Caki2 (cell line): ENCODE data around the gene VTCN1. TPM values are rescaled to one million over a fixed set of nuclear protein-coding genes. Genes with fewer than 3 reads are reported as not detected.
"Not testable (repeated sequence)": the region's sequence is repeated elsewhere in the genome, so short reads cannot be mapped to it uniquely, and the experiment has no call there.

Experiments used
- DNase-seq: peaks from one replicate; pipeline ENCODE4 v3.0.0-alpha.2; 2015; ENCODE audit warnings: low read depth
- in situ Hi-C: cut with HindIII; loops from 2 replicates; pipeline ENCODE4 v1.10.0; 2016; ENCODE audit warnings: low sequenced_read_pairs, low pct_unique_long_range_greater_than_20kb, mixed read lengths
- total RNA-seq: library from RNA; depleted of rRNA; stranded (reverse); fragments of >200 nt; shearing (Covaris generic); gene quantifications from 2 replicates; pipeline ENCODE4 v1.2.3, GENCODE V29; 2014; ENCODE audit warnings: low replicate concordance

Gene VTCN1
- total RNA-seq, 1 experiment from 2014 or later, result 1.3 TPM

DNA sequence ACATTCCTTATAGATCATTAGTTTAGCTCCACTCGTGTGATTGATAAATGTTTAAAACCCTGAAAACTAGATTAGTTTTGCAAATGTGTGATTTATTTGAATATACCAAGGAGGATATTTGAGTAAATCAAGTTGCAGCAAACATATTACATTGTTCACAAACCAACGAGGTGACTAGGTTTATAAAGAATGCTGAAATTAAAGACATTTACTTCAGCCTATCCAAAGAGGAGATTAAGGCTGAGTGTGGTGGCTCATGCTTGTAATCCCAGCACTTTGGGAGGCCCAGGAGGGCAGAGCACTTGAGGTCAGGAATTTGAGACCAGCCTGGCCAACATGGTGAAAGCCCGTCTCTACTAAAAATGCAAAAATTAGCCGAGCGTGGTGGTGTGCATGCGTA lies 34.1 kb downstream of the VTCN1 start:
- in situ Hi-C loops, result no loop called here
- DNase-seq, result no peak

DNA sequence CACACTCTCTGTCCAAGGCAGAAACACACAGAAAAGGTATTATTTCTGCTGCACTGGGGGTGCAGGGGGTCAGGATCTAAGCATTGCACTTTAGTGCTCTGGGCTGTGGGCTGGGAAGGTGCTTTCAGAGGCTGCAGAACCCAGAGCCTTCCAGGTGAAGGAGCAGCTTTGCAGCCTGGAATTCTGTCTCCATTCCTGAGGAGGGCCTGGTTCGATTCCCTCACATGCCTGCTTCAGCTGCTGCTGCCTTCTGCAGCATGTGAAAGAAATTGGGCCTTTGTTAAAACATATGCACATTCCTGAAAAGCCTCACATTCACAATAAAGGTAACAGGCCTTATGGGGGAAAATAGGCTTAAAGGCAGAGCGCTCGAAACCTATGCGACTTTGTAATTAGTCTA lies 35.9 kb downstream of the VTCN1 start:
- DNase-seq, result no peak
- in situ Hi-C loops, result no loop called here

DNA sequence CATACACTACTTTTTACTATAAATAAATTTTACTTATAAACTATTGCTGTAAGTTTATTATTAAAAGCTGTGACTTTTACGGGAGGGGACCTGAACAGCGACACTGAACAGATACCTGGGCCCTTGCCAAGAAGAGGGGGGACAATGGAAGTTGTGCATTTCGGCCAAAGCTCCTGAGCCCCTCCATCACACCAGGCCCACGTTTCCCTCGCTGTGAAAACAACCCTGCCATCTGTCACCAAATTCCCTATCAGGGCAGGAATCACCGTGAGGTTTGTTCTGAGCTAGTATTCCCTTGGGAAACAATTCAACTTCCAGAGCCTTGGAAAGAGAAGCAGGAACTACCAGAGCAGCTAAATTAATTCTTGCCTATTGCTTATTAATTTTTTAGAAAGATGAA lies 37.0 kb downstream of the VTCN1 start:
- no peak for DNase-seq

DNA sequence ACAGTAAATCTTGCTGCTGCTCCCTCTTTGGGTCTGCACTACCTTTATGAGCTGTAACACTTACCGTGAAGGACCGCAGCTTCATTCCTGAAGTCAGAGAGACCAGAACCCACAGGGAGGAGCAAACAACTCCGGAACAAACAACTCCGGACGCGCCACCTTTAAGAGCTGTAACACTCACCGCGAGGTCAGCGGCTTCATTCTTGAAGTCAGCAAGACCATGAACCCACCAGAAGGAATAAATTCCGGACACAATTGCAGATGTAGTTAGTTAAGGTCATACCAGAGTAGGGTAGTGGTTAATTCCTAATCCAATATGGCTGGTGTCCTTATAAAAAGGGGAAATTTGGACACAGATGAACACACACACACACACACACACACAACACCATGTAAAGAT lies 37.7 kb downstream of the VTCN1 start:
- DNase-seq, result no peak
- in situ Hi-C loops, result no loop called here

More for the DNA sequence above, 37.0 kb downstream of the VTCN1 start:
- in situ Hi-C loops, result no loop called here

DNA sequence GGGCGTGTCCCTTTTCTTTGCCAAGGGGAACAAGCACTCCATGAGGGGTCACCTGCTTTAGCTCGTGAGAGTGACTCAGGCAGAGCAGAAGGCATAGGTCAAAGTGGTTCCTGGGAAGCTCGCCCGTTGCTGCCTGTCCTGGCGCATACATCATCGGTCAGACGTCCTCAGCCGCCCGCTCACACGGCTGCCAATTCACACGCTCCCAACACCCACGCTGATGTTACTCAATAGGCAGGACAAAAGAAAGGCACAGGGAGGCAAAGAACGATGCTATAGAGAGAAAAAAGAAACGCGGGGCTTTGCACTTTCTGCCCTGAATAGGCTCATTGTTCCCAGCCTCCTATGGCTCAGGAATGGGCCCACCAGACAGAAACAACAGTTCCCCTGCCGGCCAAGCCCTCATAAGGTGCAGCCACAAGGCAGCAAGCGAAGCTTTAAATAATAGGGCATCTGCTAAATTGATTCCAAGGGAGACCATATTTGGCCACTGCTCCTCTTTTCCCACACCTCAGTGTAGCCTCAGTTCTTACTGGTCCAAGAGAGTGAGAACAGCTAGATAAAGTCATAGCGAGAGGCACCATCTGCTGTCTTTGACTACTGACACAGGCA lies 38.7 kb downstream of the VTCN1 start:
- in situ Hi-C loops, result no loop called here
- DNase-seq, result peak; percentile 91

DNA sequence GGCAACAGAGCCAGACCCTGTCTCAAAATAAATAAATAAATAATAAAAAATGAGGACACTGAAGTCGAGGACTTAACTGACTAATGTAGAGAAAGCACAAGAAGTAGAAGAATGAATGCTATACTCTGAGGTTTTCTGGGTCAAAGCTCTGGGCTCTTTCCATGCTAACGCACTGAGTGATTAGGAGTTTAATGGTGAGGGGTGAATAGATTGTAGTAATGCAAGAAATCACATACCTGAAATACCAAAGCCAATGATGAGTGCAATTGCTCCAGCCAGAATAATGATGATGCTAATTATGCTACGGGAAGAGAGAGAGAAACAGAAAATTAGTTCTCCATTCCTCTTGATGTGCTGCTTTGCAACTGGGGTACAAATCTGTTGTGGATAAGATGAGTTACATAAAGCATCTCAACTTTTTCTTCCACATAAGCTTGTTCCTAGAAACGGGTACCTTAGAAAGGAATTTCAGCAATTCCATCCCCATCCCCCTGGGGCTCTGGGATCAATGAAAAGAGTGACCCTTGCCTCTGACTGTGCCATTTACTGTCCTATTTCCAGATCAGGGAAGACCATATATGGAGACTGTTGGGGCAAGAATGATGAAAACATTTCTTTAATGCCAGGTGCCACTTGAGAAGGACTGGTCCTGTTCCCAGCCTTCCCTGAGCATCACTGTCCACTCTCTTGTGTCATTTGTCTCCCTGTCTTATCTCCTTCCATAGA lies 40.7 kb downstream of the VTCN1 start:
- in situ Hi-C loops, result no loop called here
- DNase-seq, result peak; percentile 88

DNA sequence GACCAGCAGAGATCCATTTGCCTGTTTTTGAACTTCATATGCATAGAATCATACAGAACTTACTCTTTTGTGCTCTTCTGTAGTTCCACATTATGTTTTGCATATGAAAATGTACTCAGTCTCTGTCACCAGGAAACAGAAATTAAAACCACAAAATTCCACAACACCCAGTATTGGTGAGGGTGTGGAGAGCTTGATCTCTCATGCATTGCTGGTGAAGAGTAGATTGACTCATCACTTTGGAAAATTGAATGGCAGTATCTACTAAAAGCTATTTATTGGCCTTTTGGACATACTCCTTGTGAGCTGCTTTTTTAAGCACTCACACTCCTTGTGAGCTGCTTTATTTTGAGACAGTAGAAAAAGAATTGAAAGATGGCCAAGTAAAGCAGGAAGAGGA lies 43.3 kb downstream of the VTCN1 start:
- in situ Hi-C loops, result no loop called here
- DNase-seq, result peak; percentile 41

DNA sequence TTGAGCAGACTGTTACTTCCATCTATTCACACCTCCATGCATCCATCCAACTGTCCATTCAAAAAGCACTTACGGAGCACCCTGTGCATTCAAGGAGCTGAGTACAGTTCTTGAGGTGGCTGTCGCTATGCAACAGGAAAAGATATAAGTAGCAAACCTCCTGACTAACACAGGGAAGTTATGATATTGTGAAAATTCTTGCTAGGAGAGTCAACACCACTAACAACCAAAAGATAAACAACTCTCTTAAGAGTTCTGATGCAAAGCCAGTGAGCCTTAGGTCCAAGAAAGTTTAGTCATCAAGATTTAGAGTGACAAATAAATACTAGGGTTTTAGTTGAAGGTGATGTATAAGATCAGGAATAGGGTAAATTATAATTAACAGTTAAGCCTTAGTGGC lies 44.7 kb downstream of the VTCN1 start:
- in situ Hi-C loops, result no loop called here
- peak; percentile 52 for DNase-seq

DNA sequence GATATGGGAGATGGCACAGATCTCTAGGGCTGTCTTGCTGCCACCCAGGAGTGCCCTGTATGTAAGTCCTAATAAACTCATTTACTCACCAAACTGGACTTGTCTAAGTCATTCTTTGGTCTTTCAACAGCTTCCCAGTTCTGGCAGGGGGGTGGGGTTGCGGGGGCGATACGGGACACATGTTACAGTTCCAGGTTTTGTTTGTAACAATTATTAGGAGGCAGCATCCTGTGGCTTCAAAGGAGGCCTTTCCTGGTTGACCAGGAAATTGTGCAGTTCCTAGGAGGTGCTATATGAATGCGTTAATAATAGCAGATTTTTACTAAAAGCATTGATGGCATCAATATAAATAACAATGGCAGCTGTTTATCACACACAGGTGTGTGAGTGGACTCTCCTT lies 46.5 kb downstream of the VTCN1 start:
- in situ Hi-C loops, result no loop called here
- no peak for DNase-seq

DNA sequence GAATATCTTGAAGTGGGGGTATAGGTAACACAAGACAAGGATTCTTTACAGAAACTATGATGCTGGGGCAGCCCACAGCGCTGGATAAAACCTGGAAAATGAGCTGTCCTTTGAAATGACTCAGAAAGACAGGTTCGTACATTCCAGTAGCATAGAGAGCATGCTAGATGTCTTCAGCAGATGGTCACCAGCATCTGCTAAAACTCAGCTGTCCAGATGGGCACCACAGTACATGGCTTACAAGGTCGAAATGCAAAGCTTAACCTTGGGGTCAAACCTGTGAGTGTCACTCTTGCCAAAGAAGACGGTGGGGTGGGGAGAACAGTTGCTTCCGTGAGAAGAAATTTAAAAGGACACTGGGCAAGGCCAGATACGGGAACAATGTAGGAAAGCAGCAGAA lies 47.9 kb downstream of the VTCN1 start:
- DNase-seq, result no peak
- in situ Hi-C loops, result no loop called here

DNA sequence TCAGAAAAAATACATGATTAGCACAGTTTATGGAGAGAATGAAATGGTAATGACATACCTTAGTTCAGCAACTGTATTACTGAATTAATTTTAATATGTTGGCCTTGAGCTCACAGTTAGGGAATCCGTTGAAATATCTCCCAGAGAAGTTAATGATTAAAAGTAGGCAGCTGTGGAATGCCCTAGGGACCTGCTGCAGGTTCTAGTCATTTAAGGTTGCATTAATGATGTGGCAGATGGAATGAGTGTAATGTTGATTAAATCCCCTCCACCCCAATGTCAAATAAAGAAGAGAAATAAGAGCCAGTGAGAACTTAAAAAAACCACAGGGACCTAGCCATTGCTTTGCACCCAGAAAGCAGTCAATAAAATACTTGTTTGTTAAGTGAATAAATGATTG lies 48.8 kb downstream of the VTCN1 start:
- in situ Hi-C loops, result no loop called here
- peak; percentile 67 for DNase-seq

DNA sequence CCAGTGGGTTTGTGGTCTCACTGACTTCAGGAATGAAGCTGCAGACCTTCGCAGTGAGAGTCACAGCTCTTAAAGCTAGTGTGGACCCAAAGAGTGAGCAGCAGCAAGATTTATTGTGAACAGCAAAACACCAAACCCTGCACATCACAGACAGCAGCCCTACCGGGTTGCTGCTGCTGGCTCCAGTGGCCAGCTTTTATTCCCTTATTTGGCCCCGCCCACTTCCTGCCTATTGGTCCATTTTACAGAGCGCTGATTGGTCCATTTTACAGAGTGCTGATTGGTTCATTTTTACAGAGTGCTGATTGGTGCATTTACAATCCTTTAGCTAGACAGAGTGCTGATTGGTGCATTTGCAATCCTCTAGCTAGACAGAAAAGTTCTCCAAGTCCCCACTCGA lies 59.4 kb downstream of the VTCN1 start:
- DNase-seq, in situ Hi-C loops: not testable (repeated sequence)

DNA sequence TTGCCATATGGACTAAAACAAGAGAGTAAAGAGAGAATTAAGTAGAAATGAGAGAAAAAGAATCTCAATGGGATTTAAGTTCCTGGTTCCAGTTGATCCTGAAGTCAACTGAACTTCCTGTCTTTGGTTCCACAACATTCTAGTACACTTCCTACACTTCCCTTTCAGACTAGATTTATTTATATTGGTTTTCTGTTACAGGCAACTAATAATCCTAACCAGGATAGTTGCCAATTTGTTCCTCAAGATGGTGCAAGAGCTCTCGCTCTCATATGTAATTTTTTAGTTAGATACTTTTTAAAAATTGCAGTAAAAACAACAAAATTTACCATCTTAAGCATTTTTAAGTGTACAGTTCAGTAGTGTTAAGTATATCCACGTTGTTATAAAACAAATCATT lies 60.4 kb downstream of the VTCN1 start:
- in situ Hi-C loops, result no loop called here
- DNase-seq, result no peak

DNA sequence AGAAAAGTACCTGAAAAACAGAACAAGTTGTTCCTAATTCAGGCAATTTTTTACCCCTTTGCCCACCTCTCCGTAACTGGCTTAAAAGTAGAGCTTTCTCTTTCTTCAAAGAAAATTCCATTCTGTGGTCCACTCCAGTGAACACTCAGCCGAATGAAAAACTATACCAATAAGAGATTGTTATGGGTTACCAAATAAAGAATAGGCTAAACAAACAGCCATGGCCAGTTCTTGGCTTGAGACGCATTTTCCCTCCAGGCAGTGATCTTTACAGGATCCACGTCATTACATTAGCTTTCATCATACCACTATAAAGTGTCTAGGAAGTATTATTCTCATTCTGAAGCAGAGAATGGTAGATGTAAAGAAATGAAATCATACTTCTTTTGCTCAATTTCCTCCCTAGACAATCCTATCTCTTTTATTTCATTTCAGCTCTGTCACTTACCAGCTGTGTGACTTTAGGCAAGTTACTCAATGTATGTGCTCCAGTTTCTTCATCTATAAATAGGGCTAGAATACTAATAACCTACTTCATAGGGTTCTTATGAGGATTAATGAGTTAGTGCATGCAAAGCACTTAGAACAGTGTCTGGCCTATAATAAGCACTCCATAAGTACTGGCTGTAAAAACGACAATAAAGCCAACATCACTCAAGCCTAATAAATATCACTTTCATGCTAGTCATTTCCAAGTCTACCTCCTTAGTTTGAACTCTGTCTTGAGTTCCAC lies 62.7 kb downstream of the VTCN1 start:
- in situ Hi-C loops, result no loop called here
- DNase-seq, result peak; percentile 60

DNA sequence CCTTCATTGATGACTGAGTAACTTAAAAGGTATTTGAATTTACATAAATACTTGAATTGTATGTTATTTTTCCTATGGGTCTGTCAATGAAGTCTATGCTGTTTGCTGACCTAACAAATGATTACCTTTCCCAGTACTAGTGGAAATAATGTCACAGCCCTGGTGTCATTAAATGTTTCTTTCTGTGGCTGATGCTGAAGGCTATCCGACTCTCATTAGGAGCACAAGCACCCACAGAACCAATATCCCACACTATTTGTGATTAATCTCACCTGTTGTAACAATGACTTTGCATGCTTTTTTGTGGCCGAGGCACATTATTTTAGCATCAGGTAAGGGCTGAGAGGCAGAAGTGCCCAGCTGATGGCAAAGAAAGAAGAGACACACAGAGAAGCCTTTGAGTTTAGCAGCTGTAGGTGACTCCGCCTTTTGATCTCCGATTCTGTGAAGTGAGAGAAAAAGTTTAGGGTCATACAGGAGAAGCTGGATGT lies 63.3 kb downstream of the VTCN1 start:
- in situ Hi-C loops, result no loop called here
- DNase-seq, result peak; percentile 83

DNA sequence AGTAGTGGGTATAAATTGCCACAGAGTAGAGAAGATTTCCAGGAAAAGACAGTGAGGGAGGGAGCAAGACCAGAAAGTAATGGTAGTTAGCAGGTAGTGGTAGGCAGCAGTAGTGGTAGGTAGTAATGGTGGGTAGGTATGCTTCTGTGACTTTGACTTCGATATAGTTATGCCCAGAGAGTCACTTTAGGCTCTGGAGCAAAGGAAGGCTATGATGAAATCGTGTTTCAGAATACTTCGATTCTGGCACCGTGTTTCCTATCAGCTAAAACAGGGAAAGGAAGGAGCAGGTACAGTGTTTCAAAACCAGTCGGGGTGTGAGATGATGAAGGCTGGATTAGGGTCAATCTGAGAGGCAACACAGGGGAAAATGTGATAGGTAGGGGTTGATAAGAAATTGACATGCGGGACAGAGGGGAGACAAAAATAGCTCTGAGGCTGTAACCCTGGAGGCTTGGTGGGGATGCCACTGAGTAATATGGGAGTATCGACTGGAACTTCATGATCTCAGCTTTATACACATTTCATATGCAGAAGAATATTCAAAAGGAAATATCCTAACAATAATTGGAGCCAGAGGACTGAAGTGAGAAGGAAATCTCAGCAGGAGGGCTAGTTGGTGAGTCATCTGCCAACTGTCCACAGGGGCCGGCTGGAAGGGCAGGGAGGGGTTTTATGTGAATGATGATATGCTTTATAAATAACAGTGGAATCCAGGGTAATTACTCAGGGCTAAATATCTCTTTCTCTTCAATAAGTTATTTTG lies 64.0 kb downstream of the VTCN1 start:
- DNase-seq, result no peak
- in situ Hi-C loops, result no loop called here

DNA sequence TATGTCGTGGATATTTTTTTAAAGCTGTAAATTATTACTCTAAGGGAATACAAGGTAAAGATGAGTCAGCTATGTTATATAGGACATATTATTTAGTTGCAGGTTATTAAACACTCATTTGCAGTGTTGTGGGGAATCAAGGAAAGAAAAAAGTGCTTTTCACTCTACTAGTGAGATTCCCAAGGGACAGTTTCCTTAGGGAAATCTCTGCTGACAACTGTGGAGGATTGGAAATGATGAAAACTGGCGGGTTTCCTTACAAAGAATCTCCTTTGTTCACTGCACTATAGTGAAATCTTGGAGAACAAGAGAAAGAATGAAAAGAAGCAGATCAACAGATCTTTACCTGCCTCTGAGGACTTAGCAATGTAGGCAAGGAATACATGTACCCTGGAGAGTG lies 64.7 kb downstream of the VTCN1 start:
- in situ Hi-C loops, result no loop called here

DNA sequence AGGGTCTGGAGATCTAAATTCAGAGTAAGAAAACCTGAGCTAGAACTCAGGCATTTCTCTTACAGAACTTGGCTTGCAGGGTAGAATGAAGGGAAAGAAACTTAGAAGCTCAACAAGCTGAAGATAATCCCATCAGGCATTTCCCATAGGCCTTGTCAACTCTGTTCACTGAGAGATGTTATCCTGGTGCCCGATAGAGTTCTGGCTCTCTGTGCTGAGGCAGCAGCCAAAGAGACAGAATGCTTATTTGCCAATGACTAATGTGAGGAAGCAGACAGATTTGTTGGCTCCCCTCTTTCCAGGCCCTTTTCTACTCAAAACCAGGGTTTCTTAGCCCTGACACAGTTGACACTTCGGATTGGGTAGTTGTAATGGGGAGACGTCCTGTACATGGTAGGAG lies 66.9 kb downstream of the VTCN1 start:
- in situ Hi-C loops, result no loop called here

More for the DNA sequence above, 64.7 kb downstream of the VTCN1 start:
- DNase-seq, result no peak

DNA sequence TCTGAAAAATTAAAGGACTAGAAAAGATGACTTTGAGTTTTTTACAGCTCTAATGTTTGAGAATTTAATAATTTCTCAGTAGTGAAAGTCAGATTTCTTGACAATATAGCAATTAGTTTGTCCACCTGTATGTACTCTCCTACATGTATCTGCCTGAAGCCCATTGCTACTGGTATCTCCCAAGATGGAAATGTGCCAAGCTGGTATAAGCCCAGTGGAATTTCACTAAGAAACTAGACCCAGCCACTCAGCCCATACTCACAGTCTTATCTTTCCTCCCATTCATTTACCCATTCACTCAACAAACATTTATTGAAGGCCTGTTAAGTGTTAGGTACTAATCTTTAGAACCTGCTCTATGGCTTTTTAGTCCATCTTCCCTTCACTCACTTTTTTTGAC lies 67.6 kb downstream of the VTCN1 start:
- in situ Hi-C loops, result no loop called here

More for the DNA sequence above, 66.9 kb downstream of the VTCN1 start:
- DNase-seq, result no peak

More for the DNA sequence above, 67.6 kb downstream of the VTCN1 start:
- DNase-seq, result no peak
